Measurements from ENCODE around the gene CEP97.

DNA sequence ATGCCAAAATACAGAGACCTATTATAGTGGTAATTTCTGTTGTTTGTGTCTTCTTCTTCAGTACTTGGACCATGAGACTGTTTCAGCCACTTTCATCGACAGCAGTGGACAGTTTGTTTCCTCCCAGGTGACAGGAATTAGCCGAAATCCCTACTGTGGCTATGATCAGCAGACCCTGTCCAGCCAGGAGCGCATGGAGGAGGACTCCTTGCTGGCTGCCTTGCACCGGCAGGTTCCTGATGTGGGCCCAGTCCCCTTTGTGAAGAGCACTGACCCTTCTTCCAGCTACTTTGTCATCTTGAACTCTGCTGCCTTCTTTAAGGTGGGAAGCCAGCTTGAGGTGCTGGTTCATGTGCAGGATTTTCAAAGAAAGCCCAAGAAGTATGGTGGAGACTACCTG lies 76.8 kb downstream of the CEP97 start:
- TF ChIP-seq POLR2A (IDR thresholded peaks at IDR 0.05; ENCODE audit: low read depth, low read length) (no peak), POLR2AphosphoS5 (IDR thresholded peaks at IDR 0.05; ENCODE audit: low read depth, low read length) (no peak), TAF1 (IDR thresholded peaks at IDR 0.05; ENCODE audit: borderline replicate concordance, low read depth, low read length) (no peak)

Measured in GM12892 (cell line).